WTC11 (cell line): ENCODE results near the gene LDB3. TPM values are rescaled to one million over a fixed set of nuclear protein-coding genes. Genes with fewer than 3 reads are reported as not detected.
A peak's percentile ranks its signal among the peaks of the same experiment; 100 is the strongest.

Experiments used
- ATAC-seq: fragments of 200-7000 bp; cut with Tn5 transposase; 2 replicates; pipeline ENCODE4 v1.10.0; 2021; ENCODE audit warnings: mild to moderate bottlenecking, moderate library complexity
- CTCF ChIA-PET: fragments of 300-600 bp; sonication (Branson Sonifier 250); formaldehyde crosslinking; loops from one replicate; lab custom pipeline; 2021; ENCODE audit warnings: antibody characterized with exemption; lab: Charles Lee
- POLR2A ChIA-PET: fragments of 350-600 bp; sonication (Branson Sonifier 250); formaldehyde crosslinking; loops from one replicate; lab custom pipeline; 2021; ENCODE audit warnings: antibody characterized with exemption; lab: Charles Lee
- DNase-seq: peaks from one replicate; pipeline ENCODE4 v3.0.0; 2021; ENCODE audit warnings: low spot score
- H3K27ac Mint-ChIP-seq: 2 replicates; pipeline ENCODE4 v1.8.0; 2021; ENCODE audit warnings: mixed read lengths
- H3K27me3 Mint-ChIP-seq: 2 replicates; pipeline ENCODE4 v1.8.0; 2021; ENCODE audit warnings: low read depth, mild to moderate bottlenecking, moderate library complexity, mixed read lengths
- H3K36me3 Mint-ChIP-seq: 2 replicates; pipeline ENCODE4 v1.8.0; 2021; ENCODE audit warnings: mixed read lengths
- H3K4me1 Mint-ChIP-seq: 2 replicates; pipeline ENCODE4 v1.8.0; 2022; ENCODE audit warnings: mixed read lengths
- H3K4me3 Mint-ChIP-seq: 2 replicates; pipeline ENCODE4 v1.8.0; 2021; ENCODE audit warnings: mild to moderate bottlenecking, moderate library complexity, mixed read lengths
- H3K9me3 Mint-ChIP-seq: 2 replicates; pipeline ENCODE4 v1.8.0; 2021; ENCODE audit warnings: mixed read lengths
- CREM ChIP-seq: sonication (generic); formaldehyde crosslinking; IDR thresholded peaks from 2 replicates; pipeline ENCODE4 v1.8.1; 2022; ENCODE audit warnings: mild to moderate bottlenecking, missing genetic modification reagents, moderate library complexity
- FOXK1 ChIP-seq: sonication (generic); formaldehyde crosslinking; IDR thresholded peaks from 2 replicates; pipeline ENCODE4 v1.8.0; 2022; ENCODE audit warnings: mild to moderate bottlenecking, moderate library complexity, missing genetic modification reagents
- GABPB1 ChIP-seq: sonication (generic); formaldehyde crosslinking; IDR thresholded peaks from 2 replicates; pipeline ENCODE4 v1.8.1; 2023; ENCODE audit warnings: mild to moderate bottlenecking, missing genetic modification reagents
- RELA ChIP-seq: sonication (generic); formaldehyde crosslinking; IDR thresholded peaks from 2 replicates; pipeline ENCODE4 v1.8.1; 2022; ENCODE audit warnings: missing genetic modification reagents, mild to moderate bottlenecking, borderline replicate concordance
- RORB ChIP-seq: fragments of 250-450 bp; sonication (Bioruptor Pico); IDR thresholded peaks from 2 replicates; pipeline ENCODE4 v1.9.0; 2021; ENCODE audit warnings: mild to moderate bottlenecking
- TP53 ChIP-seq: sonication (generic); formaldehyde crosslinking; IDR thresholded peaks from 2 replicates; pipeline ENCODE4 v1.8.1; 2023; ENCODE audit warnings: mild to moderate bottlenecking, missing genetic modification reagents
- ZNF219 ChIP-seq: sonication (generic); formaldehyde crosslinking; IDR thresholded peaks from 2 replicates; pipeline ENCODE4 v1.8.0; 2023; ENCODE audit warnings: missing genetic modification reagents, mild to moderate bottlenecking, borderline replicate concordance
- ZNF263 ChIP-seq: sonication (generic); formaldehyde crosslinking; IDR thresholded peaks from 2 replicates; pipeline ENCODE4 v1.8.1; 2022; ENCODE audit warnings: low read depth, mild to moderate bottlenecking, moderate library complexity, missing genetic modification reagents
- total RNA-seq: library from RNA; stranded (reverse); gene quantifications from 3 replicates; pipeline ENCODE4 v1.2.3, GENCODE V29; 2021
- TF ChIP-seq, protein P1 (sequence below): sonication (generic); formaldehyde crosslinking; IDR thresholded peaks from 2 replicates; pipeline ENCODE4 v1.8.0; 2022; ENCODE audit warnings: mild to moderate bottlenecking, missing genetic modification reagents
- TF ChIP-seq, protein P2 (sequence below): fragments of 250-450 bp; sonication (Bioruptor Pico); conservative IDR thresholded peaks from 2 replicates; pipeline ENCODE4 v1.9.0; 2021; ENCODE audit warnings: mild to moderate bottlenecking
- TF ChIP-seq, protein P3 (sequence below): fragments of 200-600 bp; IDR thresholded peaks from 2 replicates; pipeline ENCODE4 v1.8.0; 2022; ENCODE audit warnings: antibody characterized with exemption
- TF ChIP-seq, protein P4 (sequence below): sonication (generic); formaldehyde crosslinking; IDR thresholded peaks from 2 replicates; pipeline ENCODE4 v1.8.1; 2022; ENCODE audit warnings: mild to moderate bottlenecking, moderate library complexity, missing genetic modification reagents
- TF ChIP-seq, protein P5 (sequence below): sonication (generic); formaldehyde crosslinking; IDR thresholded peaks from 2 replicates; pipeline ENCODE4 v1.8.1; 2023; ENCODE audit warnings: mild to moderate bottlenecking, missing genetic modification reagents

LDB3 gene
- total RNA-seq, 1 experiment from 2014 or later, result 0.42 TPM

DNA sequence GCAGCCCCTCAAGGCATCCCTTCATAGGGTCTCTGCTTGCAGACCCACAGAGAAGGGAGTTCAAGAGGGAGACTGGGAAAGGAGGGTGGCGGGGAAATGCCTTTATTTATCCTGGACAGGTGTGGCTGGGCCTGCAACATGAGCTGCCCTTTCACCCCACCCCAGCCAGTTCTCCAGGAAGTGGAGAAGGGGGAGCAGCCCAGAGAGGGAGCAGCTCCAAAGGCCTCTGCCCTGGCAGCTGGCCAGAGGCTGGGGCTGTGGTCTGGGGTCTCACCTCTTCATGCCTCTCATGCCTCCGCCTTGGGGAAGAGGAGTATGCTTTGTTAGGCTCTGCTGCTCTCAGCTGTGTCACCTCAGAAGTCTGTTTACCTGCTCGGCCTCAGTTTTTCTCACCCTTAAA lies 3.1 kb downstream of the LDB3 start (continued):
- TF ChIP-seq, protein P1, sequence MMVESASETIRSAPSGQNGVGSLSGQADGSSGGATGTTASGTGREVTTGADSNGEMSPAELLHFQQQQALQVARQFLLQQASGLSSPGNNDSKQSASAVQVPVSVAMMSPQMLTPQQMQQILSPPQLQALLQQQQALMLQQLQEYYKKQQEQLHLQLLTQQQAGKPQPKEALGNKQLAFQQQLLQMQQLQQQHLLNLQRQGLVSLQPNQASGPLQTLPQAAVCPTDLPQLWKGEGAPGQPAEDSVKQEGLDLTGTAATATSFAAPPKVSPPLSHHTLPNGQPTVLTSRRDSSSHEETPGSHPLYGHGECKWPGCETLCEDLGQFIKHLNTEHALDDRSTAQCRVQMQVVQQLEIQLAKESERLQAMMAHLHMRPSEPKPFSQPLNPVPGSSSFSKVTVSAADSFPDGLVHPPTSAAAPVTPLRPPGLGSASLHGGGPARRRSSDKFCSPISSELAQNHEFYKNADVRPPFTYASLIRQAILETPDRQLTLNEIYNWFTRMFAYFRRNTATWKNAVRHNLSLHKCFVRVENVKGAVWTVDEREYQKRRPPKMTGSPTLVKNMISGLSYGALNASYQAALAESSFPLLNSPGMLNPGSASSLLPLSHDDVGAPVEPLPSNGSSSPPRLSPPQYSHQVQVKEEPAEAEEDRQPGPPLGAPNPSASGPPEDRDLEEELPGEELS (CRISPR knock-in tag), result no peak

DNA sequence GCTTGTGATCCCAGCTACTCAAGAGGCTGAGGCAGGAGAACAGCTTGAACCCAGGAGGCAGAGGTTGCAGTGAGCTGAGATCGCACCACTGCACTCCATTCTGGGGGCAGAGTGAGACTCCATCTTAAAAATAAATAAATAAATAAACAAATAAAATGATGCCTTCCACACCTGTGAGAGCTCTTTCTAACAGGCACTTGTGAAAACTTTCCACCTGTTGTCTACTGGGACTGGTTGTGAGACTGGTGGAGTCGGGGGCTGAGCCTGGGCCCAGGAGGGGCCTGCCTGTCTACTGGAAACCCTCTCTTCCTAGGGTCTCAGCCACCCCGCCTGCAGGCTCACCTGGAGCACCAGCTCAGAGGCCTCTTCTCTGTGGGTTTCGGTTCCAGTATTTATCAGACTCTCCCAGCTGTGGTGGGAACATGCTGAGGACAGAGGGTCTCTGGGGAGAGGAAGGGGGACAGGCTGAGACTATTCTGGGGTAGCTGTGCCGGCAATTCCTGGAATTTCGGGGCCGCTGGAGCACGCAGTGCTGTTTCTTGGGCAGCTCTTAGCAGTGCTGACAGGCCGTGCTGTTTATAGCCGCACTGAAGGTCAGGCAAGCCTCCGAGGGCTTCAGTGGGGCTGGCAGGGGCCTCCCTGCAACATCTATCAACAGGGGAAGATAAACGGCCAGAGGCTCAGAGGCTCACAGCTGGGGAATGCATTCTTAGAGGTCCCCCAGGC lies 3.8 kb downstream of the LDB3 start:
- H3K9me3 Mint-ChIP-seq, result no peaks in the 10 kb centered on the region
- H3K4me1 Mint-ChIP-seq, result peaks cover 49% of the 10 kb centered on the region

DNA sequence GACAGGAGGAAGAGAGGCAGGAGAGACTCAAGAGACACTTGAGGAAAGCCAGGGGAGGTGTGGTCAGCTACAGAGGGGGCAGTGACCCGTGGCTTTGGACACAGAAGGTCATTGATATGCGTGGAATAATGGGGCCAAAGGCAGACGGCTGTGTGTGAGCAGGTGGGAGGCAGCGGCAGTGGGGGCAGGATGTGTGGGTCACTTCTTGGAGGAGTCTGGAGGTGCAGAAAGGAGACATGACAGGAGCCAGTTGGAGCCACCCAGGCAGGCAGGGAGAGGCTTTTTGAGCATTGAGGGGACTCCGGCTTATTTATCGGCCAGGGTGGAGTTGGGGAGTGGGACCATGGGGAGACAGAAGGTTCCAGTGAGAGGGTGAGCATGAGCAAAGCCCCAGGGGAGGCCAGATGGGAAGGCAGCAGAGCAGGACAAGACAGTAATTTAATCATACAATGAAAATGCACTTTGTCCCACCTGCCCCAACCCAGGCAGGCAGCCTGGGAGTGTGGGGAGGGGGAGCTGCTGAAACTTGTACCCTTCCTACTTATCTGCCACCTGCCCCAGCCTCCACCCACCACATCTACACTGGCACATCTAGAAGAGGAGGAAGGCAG lies 5.0 kb downstream of the LDB3 start:
- ChIA-PET POLR2A (no interaction called here), CTCF (interaction anchor here (1.5 to 2.8 kb wide), 2 partner anchors 11 to 12 kb away, joined by 8 to 19 read pairs; no protein-coding TSS in a partner anchor)
- Mint-ChIP-seq H3K9me3 (no peaks in the 10 kb centered on the region), H3K36me3 (no peaks in the 10 kb centered on the region), H3K27me3 (no peaks in the 10 kb centered on the region), H3K4me1 (peaks cover 44% of the 10 kb centered on the region), H3K27ac (no peak overlapping the region), H3K4me3 (no peak overlapping the region)
- DNase-seq, result no peak
- TF ChIP-seq RORB (CRISPR knock-in tag) (no peak), CREM (CRISPR knock-in tag) (no peak), RELA (CRISPR knock-in tag) (no peak), TP53 (CRISPR knock-in tag) (no peak), ZNF263 (no peak)
- TF ChIP-seq, protein P2, sequence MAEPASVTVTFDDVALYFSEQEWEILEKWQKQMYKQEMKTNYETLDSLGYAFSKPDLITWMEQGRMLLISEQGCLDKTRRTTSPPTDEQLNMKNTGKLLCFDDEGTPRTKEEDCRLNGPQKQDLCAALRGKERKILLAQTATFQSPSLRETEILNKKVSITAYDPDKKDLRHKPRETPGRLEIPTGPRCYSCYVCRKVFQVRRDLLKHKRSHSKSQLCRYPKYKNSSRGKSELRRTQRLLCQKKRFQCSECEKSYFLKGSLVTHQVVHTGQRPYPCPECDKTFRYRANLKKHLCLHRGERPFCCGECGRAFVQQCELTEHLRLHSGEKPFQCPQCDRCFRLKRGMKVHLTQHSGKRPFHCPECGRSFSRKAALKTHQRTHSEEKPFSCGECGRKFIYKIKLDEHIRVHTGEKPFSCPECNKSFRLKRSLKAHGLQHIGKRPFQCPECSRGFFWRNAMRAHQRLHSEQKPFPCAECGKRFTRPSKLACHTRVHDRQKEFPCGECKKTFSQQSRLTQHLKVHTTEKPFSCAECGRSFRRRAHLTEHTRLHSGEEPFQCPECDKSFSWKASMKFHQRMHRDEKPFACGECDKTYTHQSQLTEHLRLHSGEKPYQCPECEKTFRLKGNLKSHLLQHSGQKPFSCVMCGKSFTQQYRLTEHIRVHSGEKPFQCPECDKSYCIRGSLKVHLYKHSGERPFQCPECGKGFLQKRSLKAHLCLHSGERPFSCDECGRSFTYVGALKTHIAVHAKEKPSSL (CRISPR knock-in tag), result no peak
- TF ChIP-seq, protein P1 (CRISPR knock-in tag), result no peak
- TF ChIP-seq, protein P3, sequence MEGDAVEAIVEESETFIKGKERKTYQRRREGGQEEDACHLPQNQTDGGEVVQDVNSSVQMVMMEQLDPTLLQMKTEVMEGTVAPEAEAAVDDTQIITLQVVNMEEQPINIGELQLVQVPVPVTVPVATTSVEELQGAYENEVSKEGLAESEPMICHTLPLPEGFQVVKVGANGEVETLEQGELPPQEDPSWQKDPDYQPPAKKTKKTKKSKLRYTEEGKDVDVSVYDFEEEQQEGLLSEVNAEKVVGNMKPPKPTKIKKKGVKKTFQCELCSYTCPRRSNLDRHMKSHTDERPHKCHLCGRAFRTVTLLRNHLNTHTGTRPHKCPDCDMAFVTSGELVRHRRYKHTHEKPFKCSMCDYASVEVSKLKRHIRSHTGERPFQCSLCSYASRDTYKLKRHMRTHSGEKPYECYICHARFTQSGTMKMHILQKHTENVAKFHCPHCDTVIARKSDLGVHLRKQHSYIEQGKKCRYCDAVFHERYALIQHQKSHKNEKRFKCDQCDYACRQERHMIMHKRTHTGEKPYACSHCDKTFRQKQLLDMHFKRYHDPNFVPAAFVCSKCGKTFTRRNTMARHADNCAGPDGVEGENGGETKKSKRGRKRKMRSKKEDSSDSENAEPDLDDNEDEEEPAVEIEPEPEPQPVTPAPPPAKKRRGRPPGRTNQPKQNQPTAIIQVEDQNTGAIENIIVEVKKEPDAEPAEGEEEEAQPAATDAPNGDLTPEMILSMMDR, result no peak
- no peak for ATAC-seq

More for the DNA sequence above, 3.8 kb downstream of the LDB3 start:
- H3K36me3 Mint-ChIP-seq, result no peaks in the 10 kb centered on the region
- H3K4me3 Mint-ChIP-seq, result no peak overlapping the region
- DNase-seq (no peak), ATAC-seq (peak; percentile 33)
- H3K27me3 Mint-ChIP-seq, result no peaks in the 10 kb centered on the region
- peak overlapping the region; percentile 76 for H3K27ac Mint-ChIP-seq
- POLR2A ChIA-PET, result no interaction called here
- CTCF ChIA-PET, result interaction anchor here (0.6 to 2.8 kb wide), 7 partner anchors 9 to 294 kb away, joined by 3 to 19 read pairs (median 6); no protein-coding TSS in a partner anchor
- TF ChIP-seq FOXK1 (CRISPR knock-in tag), result no peak
- TF ChIP-seq, protein P4, sequence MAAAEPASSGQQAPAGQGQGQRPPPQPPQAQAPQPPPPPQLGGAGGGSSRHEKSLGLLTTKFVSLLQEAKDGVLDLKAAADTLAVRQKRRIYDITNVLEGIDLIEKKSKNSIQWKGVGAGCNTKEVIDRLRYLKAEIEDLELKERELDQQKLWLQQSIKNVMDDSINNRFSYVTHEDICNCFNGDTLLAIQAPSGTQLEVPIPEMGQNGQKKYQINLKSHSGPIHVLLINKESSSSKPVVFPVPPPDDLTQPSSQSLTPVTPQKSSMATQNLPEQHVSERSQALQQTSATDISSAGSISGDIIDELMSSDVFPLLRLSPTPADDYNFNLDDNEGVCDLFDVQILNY (CRISPR knock-in tag), result no peak
- TF ChIP-seq RELA (CRISPR knock-in tag), result no peak
- TF ChIP-seq ZNF263, result no peak
- TF ChIP-seq RORB (CRISPR knock-in tag), result no peak
- TF ChIP-seq, protein P5, sequence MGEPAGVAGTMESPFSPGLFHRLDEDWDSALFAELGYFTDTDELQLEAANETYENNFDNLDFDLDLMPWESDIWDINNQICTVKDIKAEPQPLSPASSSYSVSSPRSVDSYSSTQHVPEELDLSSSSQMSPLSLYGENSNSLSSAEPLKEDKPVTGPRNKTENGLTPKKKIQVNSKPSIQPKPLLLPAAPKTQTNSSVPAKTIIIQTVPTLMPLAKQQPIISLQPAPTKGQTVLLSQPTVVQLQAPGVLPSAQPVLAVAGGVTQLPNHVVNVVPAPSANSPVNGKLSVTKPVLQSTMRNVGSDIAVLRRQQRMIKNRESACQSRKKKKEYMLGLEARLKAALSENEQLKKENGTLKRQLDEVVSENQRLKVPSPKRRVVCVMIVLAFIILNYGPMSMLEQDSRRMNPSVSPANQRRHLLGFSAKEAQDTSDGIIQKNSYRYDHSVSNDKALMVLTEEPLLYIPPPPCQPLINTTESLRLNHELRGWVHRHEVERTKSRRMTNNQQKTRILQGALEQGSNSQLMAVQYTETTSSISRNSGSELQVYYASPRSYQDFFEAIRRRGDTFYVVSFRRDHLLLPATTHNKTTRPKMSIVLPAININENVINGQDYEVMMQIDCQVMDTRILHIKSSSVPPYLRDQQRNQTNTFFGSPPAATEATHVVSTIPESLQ (CRISPR knock-in tag), result no peak
- TF ChIP-seq GABPB1 (CRISPR knock-in tag), result no peak
- TF ChIP-seq ZNF219 (CRISPR knock-in tag), result no peak
